HEK293 (cell line): ENCODE measurements around the gene ARRB2.

Source experiments
- BCL11A ChIP-seq: fragments of 450-650 bp; formaldehyde crosslinking; IDR thresholded peaks from 2 replicates; pipeline ENCODE4 v1.5.1; 2016; ENCODE audit warnings: low read depth, missing biosample characterization, missing genetic modification characterization
- BCL11B ChIP-seq: fragments of 450-650 bp; formaldehyde crosslinking; IDR thresholded peaks from 2 replicates; pipeline ENCODE4 v1.5.1; 2016; ENCODE audit warnings: low read depth, missing biosample characterization, missing genetic modification characterization
- KLF9 ChIP-seq: fragments of 450-650 bp; formaldehyde crosslinking; IDR thresholded peaks from 2 replicates; pipeline ENCODE4 v1.5.1; 2016; ENCODE audit warnings: missing biosample characterization, missing genetic modification characterization, low read depth
- TCF7L2 ChIP-seq: IDR thresholded peaks from 2 replicates; pipeline ENCODE4 v1.6.1; 2011; ENCODE audit warnings: low read depth, mild to moderate bottlenecking, inconsistent platforms, low read length, moderate library complexity, borderline replicate concordance
- ZFP37 ChIP-seq: fragments of 450-650 bp; formaldehyde crosslinking; IDR thresholded peaks from 2 replicates; pipeline ENCODE4 v1.5.1; 2016; ENCODE audit warnings: missing biosample characterization, missing genetic modification characterization
- ZNF184 ChIP-seq: fragments of 450-650 bp; IDR thresholded peaks from 2 replicates; pipeline ENCODE4 v1.5.1; 2018; ENCODE audit warnings: missing biosample characterization, mild to moderate bottlenecking, missing genetic modification characterization
- ZNF202 ChIP-seq: fragments of 450-650 bp; formaldehyde crosslinking; IDR thresholded peaks from 2 replicates; pipeline ENCODE4 v1.5.1; 2016; ENCODE audit warnings: missing biosample characterization, missing genetic modification characterization, borderline replicate concordance
- ZNF274 ChIP-seq, 2 experiments: fragments of 200-500 bp in 1 of 2; fragments of 450-650 bp in 1 of 2; sonication (Bioruptor generic) in 1 of 2; formaldehyde crosslinking in 1 of 2; IDR thresholded peaks; 2 replicates each; pipeline versions ENCODE4 v1.5.1 to v1.6.1; 2014 to 2016; ENCODE audit warnings: borderline replicate concordance in 1 of 2, inconsistent platforms in 1 of 2, low read length in 1 of 2, missing biosample characterization in 1 of 2, missing genetic modification characterization in 1 of 2
- ZNF529 ChIP-seq: fragments of 450-650 bp; formaldehyde crosslinking; IDR thresholded peaks from 2 replicates; pipeline ENCODE4 v1.5.1; 2017; ENCODE audit warnings: missing genetic modification characterization, missing biosample characterization; ENCODE audit not compliant: insufficient replicate concordance
- ZNF555 ChIP-seq: fragments of 450-650 bp; formaldehyde crosslinking; conservative IDR thresholded peaks from 2 replicates; pipeline ENCODE4 v1.5.1; 2017; ENCODE audit warnings: missing biosample characterization, mild to moderate bottlenecking, missing genetic modification characterization, inconsistent platforms
- ZNF560 ChIP-seq: fragments of 450-650 bp; formaldehyde crosslinking; IDR thresholded peaks from 2 replicates; pipeline ENCODE4 v1.5.1; 2017; ENCODE audit warnings: missing biosample characterization, missing genetic modification characterization, borderline replicate concordance
- ZNF571 ChIP-seq: fragments of 450-650 bp; formaldehyde crosslinking; IDR thresholded peaks from 2 replicates; pipeline ENCODE4 v1.5.0; 2017; ENCODE audit warnings: missing biosample characterization, missing genetic modification characterization
- ZNF792 ChIP-seq: fragments of 450-650 bp; formaldehyde crosslinking; IDR thresholded peaks from 2 replicates; pipeline ENCODE4 v1.5.1; 2016; ENCODE audit warnings: missing biosample characterization, missing genetic modification characterization
- ZSCAN16 ChIP-seq: fragments of 450-650 bp; formaldehyde crosslinking; IDR thresholded peaks from 2 replicates; pipeline ENCODE4 v1.5.1; 2016; ENCODE audit warnings: missing biosample characterization, missing genetic modification characterization
- TF ChIP-seq, protein P1 (sequence below): fragments of 450-650 bp; formaldehyde crosslinking; IDR thresholded peaks from 2 replicates; pipeline ENCODE4 v1.5.1; 2016; ENCODE audit warnings: missing biosample characterization, missing genetic modification characterization, borderline replicate concordance
- TF ChIP-seq, protein P2 (sequence below): fragments of 450-650 bp; formaldehyde crosslinking; optimal IDR thresholded peaks from 2 replicates; pipeline ENCODE3; 2016; ENCODE audit warnings: missing biosample characterization, mild to moderate bottlenecking, missing genetic modification characterization
- TF ChIP-seq, protein P3 (sequence below): fragments of 450-650 bp; formaldehyde crosslinking; IDR thresholded peaks from 2 replicates; pipeline ENCODE4 v1.5.1; 2017; ENCODE audit warnings: missing biosample characterization, mild to moderate bottlenecking, missing genetic modification characterization, moderate library complexity
- TF ChIP-seq, protein P4 (sequence below): fragments of 450-650 bp; formaldehyde crosslinking; IDR thresholded peaks from 2 replicates; pipeline ENCODE4 v1.5.1; 2016; ENCODE audit warnings: missing biosample characterization, missing genetic modification characterization
- TF ChIP-seq, protein P5 (sequence below): fragments of 450-650 bp; formaldehyde crosslinking; IDR thresholded peaks from 2 replicates; pipeline ENCODE4 v1.5.1; 2017; ENCODE audit warnings: missing biosample characterization, missing genetic modification characterization
- TF ChIP-seq, protein P6 (sequence below): fragments of 450-650 bp; formaldehyde crosslinking; IDR thresholded peaks from 2 replicates; pipeline ENCODE4 v1.5.1; 2016; ENCODE audit warnings: missing biosample characterization, missing genetic modification characterization
- TF ChIP-seq, protein P7 (sequence below): fragments of 450-650 bp; formaldehyde crosslinking; IDR thresholded peaks from 2 replicates; pipeline ENCODE4 v1.5.1; 2016; ENCODE audit warnings: missing biosample characterization, missing genetic modification characterization

ARRB2 gene

DNA sequence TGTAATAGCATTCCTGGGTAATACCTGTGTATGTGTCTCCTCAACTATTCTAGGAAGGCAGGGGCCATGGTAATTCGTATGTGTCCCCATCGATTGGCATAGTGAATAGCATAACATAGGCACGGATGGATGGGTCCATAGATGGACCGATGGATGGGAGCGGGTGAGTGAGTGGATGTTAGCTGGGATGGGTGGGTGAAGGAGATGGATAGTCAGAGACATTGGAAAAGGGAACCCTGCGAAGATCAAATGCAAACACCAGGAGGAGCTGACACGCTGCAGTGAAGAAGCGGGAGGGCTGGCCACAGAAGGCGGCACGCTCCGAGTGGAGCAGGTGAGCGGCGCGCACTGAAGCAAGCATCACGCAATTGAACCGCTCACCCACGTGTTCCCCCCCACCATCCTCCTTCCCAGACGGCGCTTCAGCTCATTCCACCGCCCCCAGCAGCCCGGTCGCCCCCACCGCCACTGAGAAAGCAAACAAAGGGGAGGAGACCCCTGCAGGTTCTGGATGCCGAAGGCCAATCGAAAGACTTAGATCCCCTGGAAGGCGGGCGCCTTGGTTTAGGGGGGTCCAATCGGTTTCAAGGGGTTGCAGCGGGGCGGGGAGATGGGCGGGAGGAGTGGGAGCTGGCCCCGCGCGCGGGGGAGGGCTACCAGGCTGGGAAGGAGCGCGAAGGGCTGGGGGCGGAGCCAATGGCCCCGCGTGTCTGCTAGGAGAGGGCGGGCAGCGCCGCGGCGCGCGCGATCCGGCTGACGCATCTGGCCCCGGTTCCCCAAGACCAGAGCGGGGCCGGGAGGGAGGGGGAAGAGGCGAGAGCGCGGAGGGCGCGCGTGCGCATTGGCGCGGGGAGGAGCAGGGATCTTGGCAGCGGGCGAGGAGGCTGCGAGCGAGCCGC is at the start of gene ARRB2 (continued):
- TF ChIP-seq, protein P1, sequence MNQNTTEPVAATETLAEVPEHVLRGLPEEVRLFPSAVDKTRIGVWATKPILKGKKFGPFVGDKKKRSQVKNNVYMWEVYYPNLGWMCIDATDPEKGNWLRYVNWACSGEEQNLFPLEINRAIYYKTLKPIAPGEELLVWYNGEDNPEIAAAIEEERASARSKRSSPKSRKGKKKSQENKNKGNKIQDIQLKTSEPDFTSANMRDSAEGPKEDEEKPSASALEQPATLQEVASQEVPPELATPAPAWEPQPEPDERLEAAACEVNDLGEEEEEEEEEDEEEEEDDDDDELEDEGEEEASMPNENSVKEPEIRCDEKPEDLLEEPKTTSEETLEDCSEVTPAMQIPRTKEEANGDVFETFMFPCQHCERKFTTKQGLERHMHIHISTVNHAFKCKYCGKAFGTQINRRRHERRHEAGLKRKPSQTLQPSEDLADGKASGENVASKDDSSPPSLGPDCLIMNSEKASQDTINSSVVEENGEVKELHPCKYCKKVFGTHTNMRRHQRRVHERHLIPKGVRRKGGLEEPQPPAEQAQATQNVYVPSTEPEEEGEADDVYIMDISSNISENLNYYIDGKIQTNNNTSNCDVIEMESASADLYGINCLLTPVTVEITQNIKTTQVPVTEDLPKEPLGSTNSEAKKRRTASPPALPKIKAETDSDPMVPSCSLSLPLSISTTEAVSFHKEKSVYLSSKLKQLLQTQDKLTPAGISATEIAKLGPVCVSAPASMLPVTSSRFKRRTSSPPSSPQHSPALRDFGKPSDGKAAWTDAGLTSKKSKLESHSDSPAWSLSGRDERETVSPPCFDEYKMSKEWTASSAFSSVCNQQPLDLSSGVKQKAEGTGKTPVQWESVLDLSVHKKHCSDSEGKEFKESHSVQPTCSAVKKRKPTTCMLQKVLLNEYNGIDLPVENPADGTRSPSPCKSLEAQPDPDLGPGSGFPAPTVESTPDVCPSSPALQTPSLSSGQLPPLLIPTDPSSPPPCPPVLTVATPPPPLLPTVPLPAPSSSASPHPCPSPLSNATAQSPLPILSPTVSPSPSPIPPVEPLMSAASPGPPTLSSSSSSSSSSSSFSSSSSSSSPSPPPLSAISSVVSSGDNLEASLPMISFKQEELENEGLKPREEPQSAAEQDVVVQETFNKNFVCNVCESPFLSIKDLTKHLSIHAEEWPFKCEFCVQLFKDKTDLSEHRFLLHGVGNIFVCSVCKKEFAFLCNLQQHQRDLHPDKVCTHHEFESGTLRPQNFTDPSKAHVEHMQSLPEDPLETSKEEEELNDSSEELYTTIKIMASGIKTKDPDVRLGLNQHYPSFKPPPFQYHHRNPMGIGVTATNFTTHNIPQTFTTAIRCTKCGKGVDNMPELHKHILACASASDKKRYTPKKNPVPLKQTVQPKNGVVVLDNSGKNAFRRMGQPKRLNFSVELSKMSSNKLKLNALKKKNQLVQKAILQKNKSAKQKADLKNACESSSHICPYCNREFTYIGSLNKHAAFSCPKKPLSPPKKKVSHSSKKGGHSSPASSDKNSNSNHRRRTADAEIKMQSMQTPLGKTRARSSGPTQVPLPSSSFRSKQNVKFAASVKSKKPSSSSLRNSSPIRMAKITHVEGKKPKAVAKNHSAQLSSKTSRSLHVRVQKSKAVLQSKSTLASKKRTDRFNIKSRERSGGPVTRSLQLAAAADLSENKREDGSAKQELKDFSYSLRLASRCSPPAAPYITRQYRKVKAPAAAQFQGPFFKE (tag by site-specific recombination) = no peak
- TF ChIP-seq ZNF555 (tag by site-specific recombination) (no peak), ZNF529 (no peak), ZNF184 (tag by site-specific recombination) (no peak), ZFP37 (tag by site-specific recombination) (peak; percentile 56; the same call in 1 of the 2 replicates), TCF7L2 (no peak), ZNF274 (IDR thresholded peaks at IDR 0.05; ENCODE audit: low read length) (no peak), ZNF274 (tag by site-specific recombination; IDR thresholded peaks at IDR 0.05; ENCODE audit: borderline replicate concordance) (no peak), ZSCAN16 (tag by site-specific recombination) (no peak), ZNF560 (tag by site-specific recombination) (no peak), ZNF792 (tag by site-specific recombination) (no peak), BCL11B (no peak), ZNF571 (no peak), KLF9 (tag by site-specific recombination) (no peak), BCL11A (tag by site-specific recombination) (no peak), ZNF202 (tag by site-specific recombination) (no peak)
- TF ChIP-seq, protein P2, sequence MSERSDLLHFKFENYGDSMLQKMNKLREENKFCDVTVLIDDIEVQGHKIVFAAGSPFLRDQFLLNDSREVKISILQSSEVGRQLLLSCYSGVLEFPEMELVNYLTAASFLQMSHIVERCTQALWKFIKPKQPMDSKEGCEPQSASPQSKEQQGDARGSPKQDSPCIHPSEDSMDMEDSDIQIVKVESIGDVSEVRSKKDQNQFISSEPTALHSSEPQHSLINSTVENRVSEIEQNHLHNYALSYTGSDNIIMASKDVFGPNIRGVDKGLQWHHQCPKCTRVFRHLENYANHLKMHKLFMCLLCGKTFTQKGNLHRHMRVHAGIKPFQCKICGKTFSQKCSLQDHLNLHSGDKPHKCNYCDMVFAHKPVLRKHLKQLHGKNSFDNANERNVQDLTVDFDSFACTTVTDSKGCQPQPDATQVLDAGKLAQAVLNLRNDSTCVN = peak; percentile 100
- TF ChIP-seq, protein P3, sequence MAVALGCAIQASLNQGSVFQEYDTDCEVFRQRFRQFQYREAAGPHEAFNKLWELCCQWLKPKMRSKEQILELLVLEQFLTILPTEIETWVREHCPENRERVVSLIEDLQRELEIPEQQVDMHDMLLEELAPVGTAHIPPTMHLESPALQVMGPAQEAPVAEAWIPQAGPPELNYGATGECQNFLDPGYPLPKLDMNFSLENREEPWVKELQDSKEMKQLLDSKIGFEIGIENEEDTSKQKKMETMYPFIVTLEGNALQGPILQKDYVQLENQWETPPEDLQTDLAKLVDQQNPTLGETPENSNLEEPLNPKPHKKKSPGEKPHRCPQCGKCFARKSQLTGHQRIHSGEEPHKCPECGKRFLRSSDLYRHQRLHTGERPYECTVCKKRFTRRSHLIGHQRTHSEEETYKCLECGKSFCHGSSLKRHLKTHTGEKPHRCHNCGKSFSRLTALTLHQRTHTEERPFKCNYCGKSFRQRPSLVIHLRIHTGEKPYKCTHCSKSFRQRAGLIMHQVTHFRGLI (tag by site-specific recombination) = no peak
- TF ChIP-seq, protein P4, sequence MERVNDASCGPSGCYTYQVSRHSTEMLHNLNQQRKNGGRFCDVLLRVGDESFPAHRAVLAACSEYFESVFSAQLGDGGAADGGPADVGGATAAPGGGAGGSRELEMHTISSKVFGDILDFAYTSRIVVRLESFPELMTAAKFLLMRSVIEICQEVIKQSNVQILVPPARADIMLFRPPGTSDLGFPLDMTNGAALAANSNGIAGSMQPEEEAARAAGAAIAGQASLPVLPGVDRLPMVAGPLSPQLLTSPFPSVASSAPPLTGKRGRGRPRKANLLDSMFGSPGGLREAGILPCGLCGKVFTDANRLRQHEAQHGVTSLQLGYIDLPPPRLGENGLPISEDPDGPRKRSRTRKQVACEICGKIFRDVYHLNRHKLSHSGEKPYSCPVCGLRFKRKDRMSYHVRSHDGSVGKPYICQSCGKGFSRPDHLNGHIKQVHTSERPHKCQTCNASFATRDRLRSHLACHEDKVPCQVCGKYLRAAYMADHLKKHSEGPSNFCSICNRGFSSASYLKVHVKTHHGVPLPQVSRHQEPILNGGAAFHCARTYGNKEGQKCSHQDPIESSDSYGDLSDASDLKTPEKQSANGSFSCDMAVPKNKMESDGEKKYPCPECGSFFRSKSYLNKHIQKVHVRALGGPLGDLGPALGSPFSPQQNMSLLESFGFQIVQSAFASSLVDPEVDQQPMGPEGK (tag by site-specific recombination) = peak; percentile 99
- TF ChIP-seq, protein P5, sequence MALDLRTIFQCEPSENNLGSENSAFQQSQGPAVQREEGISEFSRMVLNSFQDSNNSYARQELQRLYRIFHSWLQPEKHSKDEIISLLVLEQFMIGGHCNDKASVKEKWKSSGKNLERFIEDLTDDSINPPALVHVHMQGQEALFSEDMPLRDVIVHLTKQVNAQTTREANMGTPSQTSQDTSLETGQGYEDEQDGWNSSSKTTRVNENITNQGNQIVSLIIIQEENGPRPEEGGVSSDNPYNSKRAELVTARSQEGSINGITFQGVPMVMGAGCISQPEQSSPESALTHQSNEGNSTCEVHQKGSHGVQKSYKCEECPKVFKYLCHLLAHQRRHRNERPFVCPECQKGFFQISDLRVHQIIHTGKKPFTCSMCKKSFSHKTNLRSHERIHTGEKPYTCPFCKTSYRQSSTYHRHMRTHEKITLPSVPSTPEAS = no peak
- TF ChIP-seq, protein P6, sequence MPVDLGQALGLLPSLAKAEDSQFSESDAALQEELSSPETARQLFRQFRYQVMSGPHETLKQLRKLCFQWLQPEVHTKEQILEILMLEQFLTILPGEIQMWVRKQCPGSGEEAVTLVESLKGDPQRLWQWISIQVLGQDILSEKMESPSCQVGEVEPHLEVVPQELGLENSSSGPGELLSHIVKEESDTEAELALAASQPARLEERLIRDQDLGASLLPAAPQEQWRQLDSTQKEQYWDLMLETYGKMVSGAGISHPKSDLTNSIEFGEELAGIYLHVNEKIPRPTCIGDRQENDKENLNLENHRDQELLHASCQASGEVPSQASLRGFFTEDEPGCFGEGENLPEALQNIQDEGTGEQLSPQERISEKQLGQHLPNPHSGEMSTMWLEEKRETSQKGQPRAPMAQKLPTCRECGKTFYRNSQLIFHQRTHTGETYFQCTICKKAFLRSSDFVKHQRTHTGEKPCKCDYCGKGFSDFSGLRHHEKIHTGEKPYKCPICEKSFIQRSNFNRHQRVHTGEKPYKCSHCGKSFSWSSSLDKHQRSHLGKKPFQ (tag by site-specific recombination) = no peak
- TF ChIP-seq, protein P7, sequence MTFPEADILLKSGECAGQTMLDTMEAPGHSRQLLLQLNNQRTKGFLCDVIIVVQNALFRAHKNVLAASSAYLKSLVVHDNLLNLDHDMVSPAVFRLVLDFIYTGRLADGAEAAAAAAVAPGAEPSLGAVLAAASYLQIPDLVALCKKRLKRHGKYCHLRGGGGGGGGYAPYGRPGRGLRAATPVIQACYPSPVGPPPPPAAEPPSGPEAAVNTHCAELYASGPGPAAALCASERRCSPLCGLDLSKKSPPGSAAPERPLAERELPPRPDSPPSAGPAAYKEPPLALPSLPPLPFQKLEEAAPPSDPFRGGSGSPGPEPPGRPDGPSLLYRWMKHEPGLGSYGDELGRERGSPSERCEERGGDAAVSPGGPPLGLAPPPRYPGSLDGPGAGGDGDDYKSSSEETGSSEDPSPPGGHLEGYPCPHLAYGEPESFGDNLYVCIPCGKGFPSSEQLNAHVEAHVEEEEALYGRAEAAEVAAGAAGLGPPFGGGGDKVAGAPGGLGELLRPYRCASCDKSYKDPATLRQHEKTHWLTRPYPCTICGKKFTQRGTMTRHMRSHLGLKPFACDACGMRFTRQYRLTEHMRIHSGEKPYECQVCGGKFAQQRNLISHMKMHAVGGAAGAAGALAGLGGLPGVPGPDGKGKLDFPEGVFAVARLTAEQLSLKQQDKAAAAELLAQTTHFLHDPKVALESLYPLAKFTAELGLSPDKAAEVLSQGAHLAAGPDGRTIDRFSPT (tag by site-specific recombination) = peak; percentile 41; the same call in 1 of the 2 replicates
